HEK293 (cell line): Measurements from ENCODE around the gene HOXB4.

Experiments
- BCL6B ChIP-seq: fragments of 450-650 bp; formaldehyde crosslinking; IDR thresholded peaks from 2 replicates; pipeline ENCODE4 v1.5.1; 2017; ENCODE audit warnings: missing biosample characterization, missing genetic modification characterization
- GFI1B ChIP-seq: fragments of 450-650 bp; formaldehyde crosslinking; IDR thresholded peaks from 2 replicates; pipeline ENCODE4 v1.5.1; 2016; ENCODE audit warnings: missing biosample characterization, missing genetic modification characterization
- INSM2 ChIP-seq: fragments of 450-650 bp; formaldehyde crosslinking; IDR thresholded peaks from 2 replicates; pipeline ENCODE4 v1.5.1; 2016; ENCODE audit warnings: missing biosample characterization, missing genetic modification characterization
- KLF16 ChIP-seq: fragments of 450-650 bp; formaldehyde crosslinking; IDR thresholded peaks from 2 replicates; pipeline ENCODE4 v1.5.1; 2017; ENCODE audit warnings: missing biosample characterization, missing genetic modification characterization
- KLF8 ChIP-seq: fragments of 450-650 bp; formaldehyde crosslinking; IDR thresholded peaks from 2 replicates; pipeline ENCODE4 v1.5.1; 2016; ENCODE audit warnings: missing biosample characterization, missing genetic modification characterization
- KLF9 ChIP-seq: fragments of 450-650 bp; formaldehyde crosslinking; IDR thresholded peaks from 2 replicates; pipeline ENCODE4 v1.5.1; 2016; ENCODE audit warnings: missing biosample characterization, missing genetic modification characterization, low read depth
- OSR2 ChIP-seq: fragments of 450-650 bp; formaldehyde crosslinking; IDR thresholded peaks from 2 replicates; pipeline ENCODE4 v1.5.1; 2016; ENCODE audit warnings: missing biosample characterization, missing genetic modification characterization
- TCF7L2 ChIP-seq: IDR thresholded peaks from 2 replicates; pipeline ENCODE4 v1.6.1; 2011; ENCODE audit warnings: low read depth, mild to moderate bottlenecking, inconsistent platforms, low read length, moderate library complexity, borderline replicate concordance
- ZBTB10 ChIP-seq: fragments of 450-650 bp; formaldehyde crosslinking; IDR thresholded peaks from 2 replicates; pipeline ENCODE4 v1.5.1; 2016; ENCODE audit warnings: missing biosample characterization, missing genetic modification characterization
- ZBTB21 ChIP-seq: fragments of 450-650 bp; formaldehyde crosslinking; IDR thresholded peaks from 2 replicates; pipeline ENCODE4 v1.5.1; 2017; ENCODE audit warnings: missing biosample characterization, missing genetic modification characterization
- ZBTB6 ChIP-seq: fragments of 450-650 bp; formaldehyde crosslinking; IDR thresholded peaks from 2 replicates; pipeline ENCODE4 v1.5.1; 2017; ENCODE audit warnings: missing biosample characterization, missing genetic modification characterization
- ZFP41 ChIP-seq: fragments of 450-650 bp; formaldehyde crosslinking; IDR thresholded peaks from 2 replicates; pipeline ENCODE4 v1.5.1; 2016; ENCODE audit warnings: missing biosample characterization, missing genetic modification characterization, borderline replicate concordance
- ZNF10 ChIP-seq: fragments of 450-650 bp; formaldehyde crosslinking; IDR thresholded peaks from 2 replicates; pipeline ENCODE4 v1.5.1; 2017; ENCODE audit warnings: missing biosample characterization, missing genetic modification characterization
- ZNF138 ChIP-seq: fragments of 450-650 bp; formaldehyde crosslinking; IDR thresholded peaks from 2 replicates; pipeline ENCODE4 v1.5.1; 2016; ENCODE audit warnings: missing biosample characterization, missing genetic modification characterization, borderline replicate concordance
- ZNF146 ChIP-seq: fragments of 450-650 bp; formaldehyde crosslinking; IDR thresholded peaks from 2 replicates; pipeline ENCODE4 v1.5.1; 2016; ENCODE audit warnings: missing biosample characterization, missing genetic modification characterization
- ZNF157 ChIP-seq: fragments of 450-650 bp; formaldehyde crosslinking; IDR thresholded peaks from 2 replicates; pipeline ENCODE4 v1.5.1; 2016; ENCODE audit warnings: missing biosample characterization, missing genetic modification characterization
- ZNF175 ChIP-seq: fragments of 450-650 bp; formaldehyde crosslinking; IDR thresholded peaks from 2 replicates; pipeline ENCODE4 v1.5.1; 2016; ENCODE audit warnings: missing biosample characterization, missing genetic modification characterization
- ZNF2 ChIP-seq: fragments of 450-650 bp; formaldehyde crosslinking; IDR thresholded peaks from 2 replicates; pipeline ENCODE4 v1.5.1; 2016; ENCODE audit warnings: missing biosample characterization, missing genetic modification characterization
- ZNF292 ChIP-seq: fragments of 450-650 bp; formaldehyde crosslinking; IDR thresholded peaks from 2 replicates; pipeline ENCODE4 v1.5.1; 2016; ENCODE audit warnings: low read depth, missing biosample characterization, missing genetic modification characterization, borderline replicate concordance
- ZNF302 ChIP-seq: fragments of 450-650 bp; formaldehyde crosslinking; IDR thresholded peaks from 2 replicates; pipeline ENCODE4 v1.5.1; 2016; ENCODE audit warnings: missing biosample characterization, missing genetic modification characterization, low read depth
- ZNF488 ChIP-seq: fragments of 450-650 bp; formaldehyde crosslinking; IDR thresholded peaks from 2 replicates; pipeline ENCODE4 v1.5.1; 2016; ENCODE audit warnings: missing biosample characterization, missing genetic modification characterization
- ZNF510 ChIP-seq: fragments of 450-650 bp; formaldehyde crosslinking; IDR thresholded peaks from 2 replicates; pipeline ENCODE4 v1.5.1; 2018; ENCODE audit warnings: mild to moderate bottlenecking, missing genetic modification characterization, missing biosample characterization; ENCODE audit not compliant: insufficient replicate concordance
- ZNF585B ChIP-seq: fragments of 450-650 bp; formaldehyde crosslinking; IDR thresholded peaks from 2 replicates; pipeline ENCODE4 v1.5.1; 2016; ENCODE audit warnings: missing biosample characterization, missing genetic modification characterization
- ZNF639 ChIP-seq: fragments of 450-650 bp; formaldehyde crosslinking; IDR thresholded peaks from 2 replicates; pipeline ENCODE4 v1.5.1; 2016; ENCODE audit warnings: missing biosample characterization, missing genetic modification characterization
- ZNF658 ChIP-seq: fragments of 450-650 bp; formaldehyde crosslinking; IDR thresholded peaks from 2 replicates; pipeline ENCODE4; 2016; ENCODE audit warnings: missing biosample characterization, missing genetic modification characterization
- ZNF76 ChIP-seq: fragments of 450-650 bp; formaldehyde crosslinking; IDR thresholded peaks from 2 replicates; pipeline ENCODE4; 2016; ENCODE audit warnings: low read depth, missing biosample characterization, missing genetic modification characterization, borderline replicate concordance
- ZSCAN16 ChIP-seq: fragments of 450-650 bp; formaldehyde crosslinking; IDR thresholded peaks from 2 replicates; pipeline ENCODE4 v1.5.1; 2016; ENCODE audit warnings: missing biosample characterization, missing genetic modification characterization

Gene HOXB4

GRCh38 chr17:48571024-48571818 is 6.9 kb downstream of the HOXB4 start (continued):
- TF ChIP-seq BCL6B (tag by site-specific recombination): no peak
- TF ChIP-seq ZNF157: no peak
- TF ChIP-seq OSR2 (tag by site-specific recombination): peak; percentile 76
- TF ChIP-seq GFI1B (tag by site-specific recombination): peak; percentile 95
- TF ChIP-seq ZBTB10 (tag by site-specific recombination): no peak
- TF ChIP-seq ZNF302 (tag by site-specific recombination): no peak
- TF ChIP-seq ZNF292 (tag by site-specific recombination): no peak
- TF ChIP-seq KLF16 (tag by site-specific recombination): no peak
- TF ChIP-seq ZNF658 (tag by site-specific recombination): no peak
- 0 out of 2 replicates have a peak, but pooled peaks have one; percentile 32 for TF ChIP-seq ZNF10 (tag by site-specific recombination)
- no peak for TF ChIP-seq ZFP41 (tag by site-specific recombination)
- no peak for TF ChIP-seq ZBTB6 (tag by site-specific recombination)
- TF ChIP-seq ZNF2: peak; percentile 45; the same call in 1 of the 2 replicates
- peak; percentile 59; the same call in 1 of the 2 replicates for TF ChIP-seq ZNF639 (tag by site-specific recombination)
- TF ChIP-seq ZNF138 (tag by site-specific recombination): no peak
- TF ChIP-seq ZBTB21 (tag by site-specific recombination): 0 out of 2 replicates have a peak, but pooled peaks have one; percentile 12
- peak; percentile 42; the same call in 1 of the 2 replicates for TF ChIP-seq ZNF76
- TF ChIP-seq KLF8 (tag by site-specific recombination): no peak
- TF ChIP-seq ZNF488: peak; percentile 74
- TF ChIP-seq ZNF585B (tag by site-specific recombination): no peak
- TF ChIP-seq ZNF175 (tag by site-specific recombination): no peak
- peak; percentile 83; the same call in 1 of the 2 replicates for TF ChIP-seq TCF7L2
- TF ChIP-seq ZNF510 (tag by site-specific recombination): no peak
- TF ChIP-seq ZSCAN16 (tag by site-specific recombination): no peak
- TF ChIP-seq INSM2: peak; percentile 76
- TF ChIP-seq ZNF146 (tag by site-specific recombination): peak; percentile 13
- no peak for TF ChIP-seq KLF9 (tag by site-specific recombination)
